Natural killer cell (primary cell): Measurements from ENCODE around the gene TLE1. TPM values are rescaled to one million over a fixed set of nuclear protein-coding genes. Genes with fewer than 3 reads are reported as not detected.

Experiments used
- ATAC-seq, 3 donors: fragments of 150-1000 bp in 2 of 3; fragments of 200-7000 bp in 1 of 3; cut with Tn5 transposase; 1 replicate in 1 of 3; 2 replicates in 2 of 3; pipeline ENCODE4 v1.10.0; 2021; ENCODE audit warnings: mild to moderate bottlenecking in 2 of 3, moderate library complexity in 2 of 3
- DNase-seq, 2 donors: peaks; one replicate each; pipeline versions ENCODE4 v3.0.0 to v3.0.0-alpha.2; 2013 to 2021; ENCODE audit warnings: mixed read lengths in 1 of 2
- H3K27ac ChIP-seq: one replicate; pipeline ENCODE4 v1.5.1; 2013; ENCODE audit warnings: mild to moderate bottlenecking, low read length
- H3K27me3 ChIP-seq: one replicate; pipeline ENCODE4 v1.6.1; 2013; ENCODE audit warnings: low read length; ENCODE audit not compliant: control insufficient read depth, insufficient read depth
- H3K36me3 ChIP-seq: one replicate; pipeline ENCODE4 v1.6.1; 2013; ENCODE audit warnings: low read length; ENCODE audit not compliant: control insufficient read depth, insufficient read depth
- H3K4me1 ChIP-seq: one replicate; pipeline ENCODE4 v1.6.1; 2013; ENCODE audit warnings: low read length; ENCODE audit not compliant: control insufficient read depth, insufficient read depth
- H3K4me3 ChIP-seq: one replicate; pipeline ENCODE4 v1.5.1; 2013; ENCODE audit warnings: low read length
- H3K9me3 ChIP-seq: one replicate; pipeline ENCODE4 v1.6.1; 2013; ENCODE audit warnings: low read length; ENCODE audit not compliant: control insufficient read depth, insufficient read depth
- H3K27ac Mint-ChIP-seq, 2 donors: one replicate each; pipeline ENCODE4 v1.8.0; 2022; ENCODE audit warnings: mild to moderate bottlenecking in 2 of 2, mixed read lengths in 2 of 2, moderate library complexity in 1 of 2
- H3K27me3 Mint-ChIP-seq, 2 donors: one replicate each; pipeline ENCODE4 v1.8.0; 2022; ENCODE audit warnings: low read depth in 2 of 2, mixed read lengths in 2 of 2
- H3K36me3 Mint-ChIP-seq: one replicate; pipeline ENCODE4 v1.8.0; 2022; ENCODE audit warnings: mixed read lengths
- H3K4me1 Mint-ChIP-seq, 2 donors: one replicate each; pipeline ENCODE4 v1.8.0; 2022; ENCODE audit warnings: mixed read lengths in 2 of 2
- H3K4me3 Mint-ChIP-seq: one replicate; pipeline ENCODE4 v1.8.0; 2022; ENCODE audit warnings: mild to moderate bottlenecking, moderate library complexity, mixed read lengths
- H3K9me3 Mint-ChIP-seq, 2 donors: one replicate each; pipeline ENCODE4 v1.8.0; 2022; ENCODE audit warnings: mixed read lengths in 2 of 2
- WGBS: methylation state at CpG from one replicate; pipeline ENCODE4 v1.1.7; 2013; ENCODE audit warnings: missing lambda C conversion rate; ENCODE audit not compliant: insufficient coverage; 5-methylcytosine and 5-hydroxymethylcytosine counted together
- intact Hi-C: fragments of 100-400 bp; cut with micrococcal nuclease; formaldehyde crosslinking; loops from one replicate; pipeline ENCODE4 v1.14.2; 2022
- total RNA-seq, 4 donors: library from RNA; stranded (reverse); fragments of 120-200 nt in 1 of 4; gene quantifications; one replicate each; pipeline versions ENCODE4 v1.2.3 to v1.2.4, GENCODE V29; 2013 to 2022
- TF ChIP-seq, protein P1 (sequence below): fragments of 200-600 bp; IDR thresholded peaks from one replicate; pipeline ENCODE4 v1.8.0; 2022; ENCODE audit warnings: antibody characterized with exemption

Gene TLE1
- total RNA-seq, 3 donors from 2014 or later (not counting 1 experiment from before 2014, with no cell fraction given) = 38.8 to 58.9 (median 44.5) TPM

DNA sequence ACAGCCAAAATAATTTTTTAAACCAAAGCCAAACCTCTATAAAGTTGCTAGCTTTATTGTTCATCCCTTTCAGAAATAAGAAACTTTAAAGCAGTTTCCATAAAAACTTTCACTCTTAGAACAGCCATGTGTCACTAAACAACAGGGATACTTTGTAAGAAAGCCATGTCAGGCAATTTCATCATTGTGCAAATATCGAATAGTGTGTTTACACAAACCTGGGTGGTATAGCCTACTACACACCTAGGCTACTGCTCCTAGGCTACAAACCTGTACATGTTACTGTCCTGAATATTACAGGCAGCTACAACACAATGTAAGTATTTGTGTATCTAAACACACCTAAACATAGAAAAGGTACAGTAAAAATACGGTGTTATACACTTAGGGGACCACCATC is 59.9 kb downstream of the TLE1 start:
- H3K9me3 ChIP-seq = no peaks in the 10 kb centered on the region
- ATAC-seq (no peak), DNase-seq (no peak)
- peaks cover 5% of the 10 kb centered on the region for H3K4me1 ChIP-seq
- Mint-ChIP-seq H3K27me3 (no peaks in the 10 kb centered on the region), H3K36me3 (no peaks in the 10 kb centered on the region), H3K27ac (no peak overlapping the region), H3K4me3 (no peak overlapping the region), H3K4me1 (peaks cover 15 to 16% of the 10 kb centered on the region in 2 donors), H3K9me3 (no peaks in the 10 kb centered on the region)
- no peak overlapping the region for H3K27ac ChIP-seq
- H3K4me3 ChIP-seq = no peak overlapping the region
- intact Hi-C loops = no loop called here
- 100% methylated on average over 1 of the region's 2 CpGs for WGBS
- peaks cover 13% of the 10 kb centered on the region for H3K36me3 ChIP-seq
- TF ChIP-seq, protein P1, sequence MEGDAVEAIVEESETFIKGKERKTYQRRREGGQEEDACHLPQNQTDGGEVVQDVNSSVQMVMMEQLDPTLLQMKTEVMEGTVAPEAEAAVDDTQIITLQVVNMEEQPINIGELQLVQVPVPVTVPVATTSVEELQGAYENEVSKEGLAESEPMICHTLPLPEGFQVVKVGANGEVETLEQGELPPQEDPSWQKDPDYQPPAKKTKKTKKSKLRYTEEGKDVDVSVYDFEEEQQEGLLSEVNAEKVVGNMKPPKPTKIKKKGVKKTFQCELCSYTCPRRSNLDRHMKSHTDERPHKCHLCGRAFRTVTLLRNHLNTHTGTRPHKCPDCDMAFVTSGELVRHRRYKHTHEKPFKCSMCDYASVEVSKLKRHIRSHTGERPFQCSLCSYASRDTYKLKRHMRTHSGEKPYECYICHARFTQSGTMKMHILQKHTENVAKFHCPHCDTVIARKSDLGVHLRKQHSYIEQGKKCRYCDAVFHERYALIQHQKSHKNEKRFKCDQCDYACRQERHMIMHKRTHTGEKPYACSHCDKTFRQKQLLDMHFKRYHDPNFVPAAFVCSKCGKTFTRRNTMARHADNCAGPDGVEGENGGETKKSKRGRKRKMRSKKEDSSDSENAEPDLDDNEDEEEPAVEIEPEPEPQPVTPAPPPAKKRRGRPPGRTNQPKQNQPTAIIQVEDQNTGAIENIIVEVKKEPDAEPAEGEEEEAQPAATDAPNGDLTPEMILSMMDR = no peak
- no peaks in the 10 kb centered on the region for H3K27me3 ChIP-seq

DNA sequence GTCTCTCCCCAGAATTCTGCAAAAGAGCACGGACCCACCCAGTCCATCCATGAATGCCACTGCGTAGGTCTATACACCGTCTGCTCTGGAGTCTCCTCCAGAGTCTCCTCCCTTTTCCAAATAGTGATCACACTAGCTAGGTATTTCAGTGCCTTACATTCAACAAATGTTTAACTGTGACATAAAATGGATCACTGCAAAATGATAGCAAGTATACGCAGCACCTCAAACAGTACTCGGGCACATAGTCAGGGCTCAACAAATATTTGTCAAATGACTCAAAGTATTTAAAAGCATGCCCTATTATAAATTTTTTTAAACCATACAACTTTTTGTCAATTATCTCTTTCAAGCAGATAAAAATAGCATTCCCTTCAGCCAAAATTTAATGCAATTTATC is 60.5 kb downstream of the TLE1 start:
- no peaks in the 10 kb centered on the region for H3K27me3 ChIP-seq
- TF ChIP-seq, protein P1 = no peak
- WGBS = 94% methylated on average over 5 of the region's 5 CpGs
- peaks cover 10% of the 10 kb centered on the region for H3K36me3 ChIP-seq
- H3K4me1 Mint-ChIP-seq = peaks cover 19 to 20% of the 10 kb centered on the region in 2 donors
- no peak overlapping the region for H3K4me3 Mint-ChIP-seq
- H3K9me3 ChIP-seq = no peaks in the 10 kb centered on the region
- no peaks in the 10 kb centered on the region for H3K27me3 Mint-ChIP-seq
- no peak overlapping the region for H3K4me3 ChIP-seq
- no peak overlapping the region for H3K27ac Mint-ChIP-seq
- no peak for ATAC-seq
- no peaks in the 10 kb centered on the region for H3K36me3 Mint-ChIP-seq
- no peak for DNase-seq
- no peak overlapping the region for H3K27ac ChIP-seq
- H3K4me1 ChIP-seq = peaks cover 5% of the 10 kb centered on the region
- H3K9me3 Mint-ChIP-seq = no peaks in the 10 kb centered on the region
- intact Hi-C loops = no loop called here

DNA sequence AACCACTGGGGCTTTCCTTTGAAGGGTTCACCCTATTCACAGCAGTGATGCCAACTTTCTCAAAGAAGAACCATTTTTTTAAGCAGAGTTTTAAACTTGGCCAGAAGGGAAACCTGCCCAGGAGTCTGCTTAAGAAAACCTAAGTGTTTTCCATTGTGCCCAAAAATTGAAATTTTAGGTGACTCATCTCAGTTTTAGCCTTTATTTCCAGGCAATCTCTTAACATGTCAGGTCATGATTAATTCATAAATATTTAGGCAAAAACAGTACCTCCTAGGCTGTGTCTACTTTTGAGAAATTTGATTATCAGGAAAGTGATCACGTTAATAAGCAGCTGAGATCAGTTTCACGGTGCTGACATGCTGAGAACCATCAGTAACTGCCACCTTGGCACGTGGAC is 61.9 kb downstream of the TLE1 start:
- no peaks in the 10 kb centered on the region for H3K9me3 Mint-ChIP-seq
- H3K27ac Mint-ChIP-seq = no peak overlapping the region
- Histone ChIP-seq H3K4me1 (peaks cover 5% of the 10 kb centered on the region), H3K4me3 (no peak overlapping the region), H3K27me3 (no peaks in the 10 kb centered on the region), H3K27ac (no peak overlapping the region), H3K36me3 (peaks cover 4% of the 10 kb centered on the region), H3K9me3 (no peaks in the 10 kb centered on the region)
- H3K27me3 Mint-ChIP-seq = no peaks in the 10 kb centered on the region
- 99% methylated on average over 3 of the region's 3 CpGs for WGBS
- ATAC-seq (no peak), DNase-seq (no peak)
- no peaks in the 10 kb centered on the region for H3K36me3 Mint-ChIP-seq
- H3K4me1 Mint-ChIP-seq = peaks cover 28 to 29% of the 10 kb centered on the region in 2 donors
- intact Hi-C loops = no loop called here
- no peak overlapping the region for H3K4me3 Mint-ChIP-seq
- TF ChIP-seq, protein P1 = no peak

DNA sequence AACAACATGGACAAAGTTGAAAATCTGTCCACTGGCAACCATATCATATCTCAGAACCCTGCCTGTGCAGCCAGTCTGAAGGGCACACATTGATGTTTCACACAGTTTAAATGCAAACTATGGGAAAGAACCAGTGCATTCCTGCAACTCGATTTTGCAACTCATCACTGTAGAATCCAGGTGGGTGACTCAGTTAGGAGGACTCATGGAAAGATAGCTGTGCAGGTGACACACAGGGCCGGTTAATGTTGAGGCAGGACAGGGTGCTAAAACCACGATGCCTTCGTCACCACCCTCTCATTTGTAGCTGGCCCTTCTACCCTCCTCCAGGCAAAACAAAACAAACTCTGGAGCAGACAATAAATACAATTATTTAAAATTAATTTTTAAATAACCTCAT is 62.8 kb downstream of the TLE1 start:
- Histone ChIP-seq H3K27ac (no peak overlapping the region), H3K9me3 (no peaks in the 10 kb centered on the region), H3K4me3 (no peak overlapping the region), H3K36me3 (peaks cover 2% of the 10 kb centered on the region), H3K27me3 (no peaks in the 10 kb centered on the region), H3K4me1 (peaks cover 13% of the 10 kb centered on the region)
- no peak overlapping the region for H3K4me3 Mint-ChIP-seq
- TF ChIP-seq, protein P1 = no peak
- no peaks in the 10 kb centered on the region for H3K9me3 Mint-ChIP-seq
- 53% methylated on average over 4 of the region's 4 CpGs for WGBS
- ATAC-seq (no peak), DNase-seq (no peak)
- H3K36me3 Mint-ChIP-seq = no peaks in the 10 kb centered on the region
- H3K27ac Mint-ChIP-seq = peak overlapping the region in 1 of 2 donors; percentile 35
- H3K4me1 Mint-ChIP-seq = peaks cover 38 to 39% of the 10 kb centered on the region in 2 donors
- H3K27me3 Mint-ChIP-seq = no peaks in the 10 kb centered on the region
- intact Hi-C loops = no loop called here
